Pancreas (tissue), 10 donors: Measurements from ENCODE around the gene PLCB2. TPM values are rescaled to one million over a fixed set of nuclear protein-coding genes. Genes with fewer than 3 reads are reported as not detected.

Experiments
- ATAC-seq, 4 donors: fragments of 200-7000 bp; cut with Tn5 transposase; one replicate each; pipeline versions ENCODE4 v1.8.0 to v1.9.1; 2020; ENCODE audit warnings: mild to moderate bottlenecking in 4 of 4, moderate library complexity in 4 of 4
- DNase-seq, 6 donors: peaks; one replicate each; pipeline ENCODE4 v3.0.0-alpha.2; 2020
- FAIRE-seq: peaks from 2 replicates; lab custom pipeline; 2012; peaks lifted over from hg19 to GRCh38; lab: Jason Lieb, UNC
- H3K27ac ChIP-seq, 4 donors: fragments of 200-600 bp; sonication (generic); 1 replicate in 3 of 4; 2 replicates in 1 of 4; pipeline versions ENCODE4 v1.5.0 to v1.8.0; 2020
- H3K27me3 ChIP-seq, 4 donors: fragments of 200-600 bp; one replicate each; pipeline ENCODE4 v1.8.0; 2021
- H3K36me3 ChIP-seq, 3 donors: fragments of 200-600 bp; sonication (generic) in 1 of 3; one replicate each; pipeline versions ENCODE4 v1.5.0 to v1.8.0; 2020 to 2021
- H3K4me1 ChIP-seq, 3 donors: fragments of 200-600 bp; one replicate each; pipeline ENCODE4 v1.8.0; 2021
- H3K4me3 ChIP-seq, 4 donors: fragments of 200-600 bp; sonication (generic) in 2 of 4; one replicate each; pipeline versions ENCODE4 v1.5.0 to v1.8.0; 2020 to 2021
- H3K9me3 ChIP-seq, 4 donors: fragments of 200-600 bp; one replicate each; pipeline ENCODE4 v1.8.0; 2021
- WGBS, 2 donors: extraction: QIAGEN DNeasy Blood & Tissue Kit; methylation state at CpG; one replicate each; pipeline ENCODE4 v1.1.7; 2013; 5-methylcytosine and 5-hydroxymethylcytosine counted together
- intact Hi-C, 3 donors: fragments of 100-400 bp; cut with DNase I; formaldehyde crosslinking; loops; one replicate each; pipeline versions ENCODE4 v1.11.1 to v1.14.2; 2022
- polyA plus RNA-seq, 2 donors: library from polyadenylated mRNA; stranded (reverse); fragments of 200-250 nt; gene quantifications; one replicate each; pipeline ENCODE4 v1.2.3, GENCODE V29; 2013
- total RNA-seq, 6 donors: library from RNA; stranded (reverse); fragmentation: NEBNext Ultra II Directional in 4 of 6; extraction: Animal tissue kit (Norgen Biotek cat#: 25700) in 4 of 6; gene quantifications; one replicate each; pipeline versions ENCODE4 v1.2.1 to v1.2.4, GENCODE V29; 2021 to 2023
- TF ChIP-seq, protein P1 (sequence below), 4 donors: fragments of 200-600 bp; sonication (generic) in 3 of 4; IDR thresholded peaks; one replicate each; pipeline versions ENCODE4 v1.5.0 to v1.8.0; 2021; ENCODE audit warnings: antibody characterized with exemption in 4 of 4
- donor health status: healthy with polysubstance abuse.
- donor health status: DM: no; HTN: no; CAD: no; lungs with moderate emphysema.
- donor health status: DM: no; HTN: no; CAD: no.
- donor health status: control.
- donor health status: control.
- donor health status: Bipolar disorder and iron deficiency.
- donor health status: DM: yes; HTN: yes; CAD: no.
- donor health status: DM: no; HTN: no; CAD: no.
- donor health status: DM: no; HTN: no; CAD: no.
- donor health status: DM: yes; HTN: yes; CAD: no.

Gene PLCB2
- total and polyA plus RNA-seq, 8 donors = 0.94 to 23.5 (median 5.7) TPM

GRCh38 chr15:40242213-40242599 is 65.5 kb downstream of the PLCB2 start:
- DNase-seq (no peak), ATAC-seq (no peak), FAIRE-seq (no peak)
- H3K9me3 ChIP-seq = no peaks in the 10 kb centered on the region
- no peaks in the 10 kb centered on the region for H3K36me3 ChIP-seq
- intact Hi-C loops = no loop called here
- no peaks in the 10 kb centered on the region for H3K4me1 ChIP-seq
- 92 to 95% methylated on average over 10 of the region's 10 CpGs for WGBS, 2 donors
- H3K4me3 ChIP-seq = no peak overlapping the region
- no peaks in the 10 kb centered on the region for H3K27me3 ChIP-seq
- TF ChIP-seq, protein P1, sequence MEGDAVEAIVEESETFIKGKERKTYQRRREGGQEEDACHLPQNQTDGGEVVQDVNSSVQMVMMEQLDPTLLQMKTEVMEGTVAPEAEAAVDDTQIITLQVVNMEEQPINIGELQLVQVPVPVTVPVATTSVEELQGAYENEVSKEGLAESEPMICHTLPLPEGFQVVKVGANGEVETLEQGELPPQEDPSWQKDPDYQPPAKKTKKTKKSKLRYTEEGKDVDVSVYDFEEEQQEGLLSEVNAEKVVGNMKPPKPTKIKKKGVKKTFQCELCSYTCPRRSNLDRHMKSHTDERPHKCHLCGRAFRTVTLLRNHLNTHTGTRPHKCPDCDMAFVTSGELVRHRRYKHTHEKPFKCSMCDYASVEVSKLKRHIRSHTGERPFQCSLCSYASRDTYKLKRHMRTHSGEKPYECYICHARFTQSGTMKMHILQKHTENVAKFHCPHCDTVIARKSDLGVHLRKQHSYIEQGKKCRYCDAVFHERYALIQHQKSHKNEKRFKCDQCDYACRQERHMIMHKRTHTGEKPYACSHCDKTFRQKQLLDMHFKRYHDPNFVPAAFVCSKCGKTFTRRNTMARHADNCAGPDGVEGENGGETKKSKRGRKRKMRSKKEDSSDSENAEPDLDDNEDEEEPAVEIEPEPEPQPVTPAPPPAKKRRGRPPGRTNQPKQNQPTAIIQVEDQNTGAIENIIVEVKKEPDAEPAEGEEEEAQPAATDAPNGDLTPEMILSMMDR (IDR thresholded peaks at IDR 0.05) = no peak
- no peak overlapping the region for H3K27ac ChIP-seq

- DNase-seq = peak in 2 of 6 donors; percentile 21 to 64
These were observed 66.2 kb downstream of the PLCB2 start for GRCh38 chr15:40241269-40242212.

DNA sequence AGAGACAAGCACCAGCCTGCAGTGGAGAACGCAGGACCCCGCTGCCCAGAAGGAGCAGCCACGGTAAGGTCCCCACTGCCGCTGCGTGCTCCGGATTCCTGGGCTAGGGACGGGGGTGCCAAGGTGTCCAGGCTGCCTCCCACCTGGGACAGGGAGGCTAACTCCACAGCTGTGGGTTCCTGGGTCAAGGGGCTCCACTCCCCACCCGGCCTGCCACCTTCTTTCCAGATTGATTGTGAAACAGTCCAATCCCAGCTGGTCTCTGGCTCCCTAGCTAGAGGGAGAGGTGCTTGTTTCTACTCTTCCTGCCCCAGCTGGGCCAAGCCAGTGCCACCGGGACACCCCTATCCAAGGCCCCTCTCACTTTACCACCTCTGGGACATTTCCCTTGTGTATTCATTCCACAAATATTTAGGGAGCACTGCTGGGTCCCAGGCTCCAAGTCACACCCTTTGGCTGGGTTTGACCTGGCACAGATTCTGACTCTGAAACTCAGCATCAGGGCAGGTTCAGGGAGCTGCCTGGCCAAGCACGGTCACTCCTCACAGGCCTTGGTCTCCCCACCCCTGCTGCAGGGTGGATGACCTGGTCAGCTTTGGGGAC is 67.0 kb downstream of the PLCB2 start:
- H3K36me3 ChIP-seq = no peaks in the 10 kb centered on the region
- no peaks in the 10 kb centered on the region for H3K4me1 ChIP-seq
- no peak overlapping the region for H3K27ac ChIP-seq
- H3K9me3 ChIP-seq = no peaks in the 10 kb centered on the region
- WGBS, 2 donors = 92 to 94% methylated on average over 10 of the region's 10 CpGs
- no peak overlapping the region for H3K4me3 ChIP-seq
- no peak for FAIRE-seq
- TF ChIP-seq, protein P1 (IDR thresholded peaks at IDR 0.05) = no peak
- no peaks in the 10 kb centered on the region for H3K27me3 ChIP-seq
- intact Hi-C loops = no loop called here
- DNase-seq = peak in 2 of 6 donors; percentile 15 to 49
- no peak for ATAC-seq

More at GRCh38 chr15:40241269-40242212, 66.2 kb downstream of the PLCB2 start:
- Histone ChIP-seq H3K36me3 (no peaks in the 10 kb centered on the region), H3K4me1 (no peaks in the 10 kb centered on the region), H3K27me3 (no peaks in the 10 kb centered on the region), H3K27ac (no peak overlapping the region), H3K9me3 (no peaks in the 10 kb centered on the region), H3K4me3 (no peak overlapping the region)
- intact Hi-C loops = no loop called here
- 83 to 84% methylated on average over 14 of the region's 14 CpGs for WGBS, 2 donors
- TF ChIP-seq, protein P1 (IDR thresholded peaks at IDR 0.05) = no peak
- ATAC-seq (no peak), FAIRE-seq (no peak)

GRCh38 chr15:40239693-40240618 is 67.8 kb downstream of the PLCB2 start:
- FAIRE-seq (no peak), ATAC-seq (peak in 2 of 4 donors; percentile 20 to 22), DNase-seq (peak in 2 of 6 donors; percentile 35 to 61)
- Histone ChIP-seq H3K4me1 (no peaks in the 10 kb centered on the region), H3K27ac (no peak overlapping the region), H3K36me3 (no peaks in the 10 kb centered on the region), H3K4me3 (no peak overlapping the region), H3K27me3 (no peaks in the 10 kb centered on the region), H3K9me3 (no peaks in the 10 kb centered on the region)
- WGBS, 2 donors = 88 to 90% methylated on average over 19 of the region's 19 CpGs
- TF ChIP-seq, protein P1 (IDR thresholded peaks at IDR 0.05) = no peak
- intact Hi-C loops = no loop called here
